ENCODE measurements around the gene C12orf75.
"Not testable (repeated sequence)": the region's sequence is repeated elsewhere in the genome, so short reads cannot be mapped to it uniquely, and the experiment has no call there.

C12orf75 gene

DNA sequence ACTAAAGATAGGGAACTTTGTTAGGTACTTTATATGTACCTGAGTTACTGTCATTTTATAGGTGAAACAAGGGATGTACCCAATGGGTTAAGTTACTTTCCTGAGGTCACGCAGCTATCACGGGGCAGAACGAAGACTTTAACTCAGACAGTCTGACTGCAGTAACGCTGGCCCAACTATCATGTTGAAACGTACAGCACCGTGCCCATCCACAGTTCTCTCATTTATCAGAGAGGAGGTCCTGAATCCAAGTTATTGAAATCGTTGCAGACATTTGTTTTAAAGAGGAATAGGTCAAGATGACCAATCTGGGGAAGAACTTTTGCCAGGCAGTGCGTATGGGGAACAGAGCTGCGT lies 587 bp upstream of the C12orf75 start:
- DNase-seq (ENCODE audit: low read depth), result no peak
- Histone ChIP-seq H3K36me3 (ENCODE audit: control insufficient read depth, insufficient read depth, low read length, severe bottlenecking) (no peaks in the 10 kb centered on the region), H3K4me3 (ENCODE audit: low read length) (peak overlapping the region; percentile 81), H3K4me1 (ENCODE audit: control insufficient read depth, insufficient read depth, low read length) (peaks cover 38% of the 10 kb centered on the region), H3K9ac (ENCODE audit: low read length) (peak overlapping the region; percentile 4), H3K27me3 (replicated peaks; ENCODE audit: control insufficient read depth, insufficient read depth, low read length) (no peaks in the 10 kb centered on the region), H3K9me3 (ENCODE audit: control insufficient read depth, low read length) (no peaks in the 10 kb centered on the region)

DNA sequence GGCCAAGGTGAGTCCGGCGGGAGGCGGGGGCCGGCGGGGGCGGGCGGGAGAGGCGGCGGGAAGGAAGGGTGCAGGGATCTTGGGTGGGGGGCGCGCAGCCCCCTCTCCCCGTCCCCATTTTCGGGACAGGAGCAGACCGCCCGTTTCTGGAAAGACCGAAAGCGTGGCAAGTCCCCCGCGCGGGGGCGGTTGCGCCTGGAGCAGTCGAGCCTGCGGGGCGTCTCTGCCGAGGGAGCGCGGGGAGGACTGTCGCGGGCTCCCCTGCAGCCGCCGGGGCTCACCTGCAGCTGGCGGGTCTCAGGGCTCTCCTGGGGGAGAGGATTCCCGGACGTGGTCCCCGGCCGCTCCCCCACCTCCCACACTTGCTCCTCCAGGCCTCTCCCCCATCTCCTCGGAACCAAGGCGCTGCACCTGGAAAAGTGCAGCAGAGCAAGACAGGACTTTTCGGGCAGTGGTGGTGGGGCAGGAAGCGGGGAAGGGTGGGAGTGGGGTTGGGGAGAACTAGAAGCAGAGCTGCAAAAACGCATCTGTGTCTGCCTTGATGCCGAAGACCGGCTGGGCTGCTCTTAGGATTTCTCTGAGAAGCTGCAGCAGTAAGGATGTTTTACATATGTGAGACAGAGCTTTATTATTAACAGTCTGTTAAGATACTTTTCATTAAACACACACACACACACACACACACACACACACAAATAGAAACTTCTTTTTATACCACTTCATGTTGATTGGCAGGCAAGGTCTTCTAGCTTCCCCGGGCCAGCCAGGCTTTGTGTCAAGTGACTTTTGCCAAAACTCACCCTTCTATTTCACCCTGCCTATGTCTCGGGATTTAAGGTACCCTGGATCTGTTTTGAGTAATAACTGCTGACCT lies 677 bp downstream of the C12orf75 start:
- peak overlapping the region; percentile 85 for H3K9ac ChIP-seq (ENCODE audit: low read length)
- H3K4me1 ChIP-seq (ENCODE audit: control insufficient read depth, insufficient read depth, low read length), result peaks cover 42% of the 10 kb centered on the region
- H3K27me3 ChIP-seq (replicated peaks; ENCODE audit: control insufficient read depth, insufficient read depth, low read length), result no peaks in the 10 kb centered on the region
- peak overlapping the region; percentile 84 for H3K4me3 ChIP-seq (ENCODE audit: low read length)
- DNase-seq (ENCODE audit: low read depth), result peak; percentile 75
- H3K9me3 ChIP-seq (ENCODE audit: control insufficient read depth, low read length), result no peaks in the 10 kb centered on the region
- H3K36me3 ChIP-seq (ENCODE audit: control insufficient read depth, insufficient read depth, low read length, severe bottlenecking), result no peaks in the 10 kb centered on the region

- Histone ChIP-seq H3K36me3 (ENCODE audit: control insufficient read depth, insufficient read depth, low read length, severe bottlenecking) (no peaks in the 10 kb centered on the region), H3K4me3 (ENCODE audit: low read length) (peak overlapping the region; percentile 84), H3K9ac (ENCODE audit: low read length) (peak overlapping the region; percentile 85), H3K27me3 (replicated peaks; ENCODE audit: control insufficient read depth, insufficient read depth, low read length) (no peaks in the 10 kb centered on the region), H3K4me1 (ENCODE audit: control insufficient read depth, insufficient read depth, low read length) (peaks cover 42% of the 10 kb centered on the region), H3K9me3 (ENCODE audit: control insufficient read depth, low read length) (no peaks in the 10 kb centered on the region)
- peak; percentile 40 for DNase-seq (ENCODE audit: low read depth)
Observed at GRCh38 chr12:105331805-105332251, 1.3 kb downstream of the C12orf75 start.

- H3K27me3 ChIP-seq (replicated peaks; ENCODE audit: control insufficient read depth, insufficient read depth, low read length); H3K9me3 ChIP-seq (ENCODE audit: control insufficient read depth, low read length); H3K36me3 ChIP-seq (ENCODE audit: control insufficient read depth, insufficient read depth, low read length, severe bottlenecking): not testable (repeated sequence)
- peak overlapping the region; percentile 84 for H3K4me3 ChIP-seq (ENCODE audit: low read length)
- H3K4me1 ChIP-seq (ENCODE audit: control insufficient read depth, insufficient read depth, low read length), result peaks cover 39% of the 10 kb centered on the region
- peak overlapping the region; percentile 85 for H3K9ac ChIP-seq (ENCODE audit: low read length)
- DNase-seq (ENCODE audit: low read depth), result peak; percentile 57
Observed at GRCh38 chr12:105332286-105332685, 1.8 kb downstream of the C12orf75 start.

- H3K4me3 ChIP-seq (ENCODE audit: low read length), result peak overlapping the region; percentile 84
Observed at GRCh38 chr12:105332925-105333324, 2.4 kb downstream of the C12orf75 start.

DNA sequence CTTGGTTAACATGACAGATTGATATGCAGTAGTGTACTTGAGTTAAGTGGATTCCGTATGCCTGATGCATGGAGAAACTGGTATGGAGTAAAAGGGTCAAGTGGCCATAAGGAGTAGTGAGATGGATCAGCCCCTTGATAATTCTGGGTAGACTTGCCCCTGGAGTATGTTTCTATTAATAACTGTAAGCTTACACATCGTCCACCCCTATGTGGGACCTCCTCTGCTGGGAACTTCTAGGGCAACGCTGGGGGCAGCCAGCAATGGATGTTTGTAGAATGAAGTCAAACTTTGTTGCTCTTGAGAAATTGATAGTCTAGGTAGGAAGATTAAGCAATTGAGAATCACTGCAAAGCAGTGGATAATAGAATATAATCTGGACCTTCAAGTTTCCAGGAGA lies 3.5 kb downstream of the C12orf75 start:
- DNase-seq (ENCODE audit: low read depth), result peak; percentile 82
- H3K4me3 ChIP-seq (ENCODE audit: low read length), result peak overlapping the region; percentile 48
- H3K27me3 ChIP-seq (replicated peaks; ENCODE audit: control insufficient read depth, insufficient read depth, low read length), result no peaks in the 10 kb centered on the region
- peaks cover 45% of the 10 kb centered on the region for H3K4me1 ChIP-seq (ENCODE audit: control insufficient read depth, insufficient read depth, low read length)
- no peak overlapping the region for H3K9ac ChIP-seq (ENCODE audit: low read length)
- no peaks in the 10 kb centered on the region for H3K36me3 ChIP-seq (ENCODE audit: control insufficient read depth, insufficient read depth, low read length, severe bottlenecking)
- no peaks in the 10 kb centered on the region for H3K9me3 ChIP-seq (ENCODE audit: control insufficient read depth, low read length)

More at GRCh38 chr12:105332925-105333324, 2.4 kb downstream of the C12orf75 start:
- H3K9ac ChIP-seq (ENCODE audit: low read length), result no peak overlapping the region
- DNase-seq (ENCODE audit: low read depth), result no peak
- H3K36me3 ChIP-seq (ENCODE audit: control insufficient read depth, insufficient read depth, low read length, severe bottlenecking), result no peaks in the 10 kb centered on the region
- H3K4me1 ChIP-seq (ENCODE audit: control insufficient read depth, insufficient read depth, low read length), result peaks cover 39% of the 10 kb centered on the region
- no peaks in the 10 kb centered on the region for H3K9me3 ChIP-seq (ENCODE audit: control insufficient read depth, low read length)
- H3K27me3 ChIP-seq (replicated peaks; ENCODE audit: control insufficient read depth, insufficient read depth, low read length), result no peaks in the 10 kb centered on the region

DNA sequence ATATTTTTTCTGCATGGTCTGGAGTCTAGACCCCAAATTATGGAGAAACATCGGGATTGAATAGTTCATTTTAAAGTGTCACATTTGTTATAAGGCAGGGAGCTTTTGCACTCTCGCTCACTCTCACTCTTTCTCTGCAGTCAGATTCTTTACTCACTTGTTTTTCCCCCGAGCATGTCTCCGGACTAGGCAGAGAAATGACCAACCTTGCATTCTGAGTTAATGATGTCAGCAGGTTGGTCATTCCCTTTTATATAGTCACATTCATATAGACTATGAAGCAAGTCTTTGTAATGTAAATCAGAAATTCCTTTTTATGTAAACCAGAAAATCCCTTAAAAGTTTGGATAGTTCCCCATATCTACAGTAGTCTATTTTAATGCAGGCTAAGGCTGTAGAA lies 4.1 kb downstream of the C12orf75 start:
- peak; percentile 65 for DNase-seq (ENCODE audit: low read depth)
- H3K27me3 ChIP-seq (replicated peaks; ENCODE audit: control insufficient read depth, insufficient read depth, low read length), result no peaks in the 10 kb centered on the region
- no peaks in the 10 kb centered on the region for H3K36me3 ChIP-seq (ENCODE audit: control insufficient read depth, insufficient read depth, low read length, severe bottlenecking)
- peaks cover 49% of the 10 kb centered on the region for H3K4me1 ChIP-seq (ENCODE audit: control insufficient read depth, insufficient read depth, low read length)
- no peak overlapping the region for H3K9ac ChIP-seq (ENCODE audit: low read length)
- H3K4me3 ChIP-seq (ENCODE audit: low read length), result peak overlapping the region; percentile 48
- H3K9me3 ChIP-seq (ENCODE audit: control insufficient read depth, low read length), result no peaks in the 10 kb centered on the region

- H3K9me3 ChIP-seq (ENCODE audit: control insufficient read depth, low read length), result peaks cover 4% of the 10 kb centered on the region
- H3K4me1 ChIP-seq (ENCODE audit: control insufficient read depth, insufficient read depth, low read length), result peaks cover 43% of the 10 kb centered on the region
- DNase-seq (ENCODE audit: low read depth), result no peak
- no peak overlapping the region for H3K4me3 ChIP-seq (ENCODE audit: low read length)
- no peaks in the 10 kb centered on the region for H3K27me3 ChIP-seq (replicated peaks; ENCODE audit: control insufficient read depth, insufficient read depth, low read length)
- no peaks in the 10 kb centered on the region for H3K36me3 ChIP-seq (ENCODE audit: control insufficient read depth, insufficient read depth, low read length, severe bottlenecking)
- no peak overlapping the region for H3K9ac ChIP-seq (ENCODE audit: low read length)
Observed at GRCh38 chr12:105335856-105336255, 5.4 kb downstream of the C12orf75 start.

DNA sequence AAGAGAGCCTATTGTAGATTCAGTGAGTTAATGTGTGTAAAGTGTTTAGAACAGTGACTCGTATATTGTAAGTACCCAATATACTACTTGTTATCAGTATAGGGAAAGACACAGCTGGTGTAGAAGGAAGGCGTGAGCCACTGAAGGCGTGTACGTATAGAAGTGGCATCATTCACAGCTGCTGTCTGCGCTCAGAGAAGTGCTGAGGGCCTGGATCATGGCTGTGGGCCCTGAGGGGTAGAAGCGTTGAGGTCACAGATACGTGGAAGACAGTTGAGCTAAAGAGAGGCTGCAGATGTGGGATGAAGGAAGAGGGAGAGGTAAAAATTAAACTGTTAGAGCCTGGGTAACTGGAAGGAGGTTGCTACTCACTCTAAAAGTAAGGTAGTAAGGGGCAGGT lies 5.9 kb downstream of the C12orf75 start:
- no peaks in the 10 kb centered on the region for H3K36me3 ChIP-seq (ENCODE audit: control insufficient read depth, insufficient read depth, low read length, severe bottlenecking)
- no peak overlapping the region for H3K4me3 ChIP-seq (ENCODE audit: low read length)
- peaks cover 43% of the 10 kb centered on the region for H3K4me1 ChIP-seq (ENCODE audit: control insufficient read depth, insufficient read depth, low read length)
- H3K9me3 ChIP-seq (ENCODE audit: control insufficient read depth, low read length), result peaks cover 6% of the 10 kb centered on the region
- no peak overlapping the region for H3K9ac ChIP-seq (ENCODE audit: low read length)
- no peak for DNase-seq (ENCODE audit: low read depth)
- H3K27me3 ChIP-seq (replicated peaks; ENCODE audit: control insufficient read depth, insufficient read depth, low read length), result no peaks in the 10 kb centered on the region

DNA sequence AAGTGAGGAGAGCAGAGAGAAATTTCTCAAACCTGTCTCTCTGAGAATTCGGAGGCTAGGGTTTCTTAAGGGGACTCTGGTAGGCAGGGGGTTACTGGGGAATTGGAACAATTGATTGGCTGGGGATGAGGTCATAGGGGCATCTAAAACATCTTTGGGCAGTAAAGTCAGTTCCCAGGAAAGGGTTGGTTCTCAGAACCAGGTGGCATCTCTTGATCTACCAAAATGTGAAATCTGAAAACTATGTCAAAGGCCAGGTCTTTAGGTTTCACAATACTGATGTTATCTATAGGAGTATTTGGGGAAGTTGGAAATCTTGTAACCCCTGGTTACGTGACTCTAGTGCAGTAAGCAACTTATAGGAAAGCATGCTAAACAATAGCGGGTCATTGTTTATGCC lies 6.9 kb downstream of the C12orf75 start:
- no peaks in the 10 kb centered on the region for H3K27me3 ChIP-seq (replicated peaks; ENCODE audit: control insufficient read depth, insufficient read depth, low read length)
- no peak overlapping the region for H3K9ac ChIP-seq (ENCODE audit: low read length)
- H3K4me1 ChIP-seq (ENCODE audit: control insufficient read depth, insufficient read depth, low read length), result peaks cover 35% of the 10 kb centered on the region
- peaks cover 6% of the 10 kb centered on the region for H3K9me3 ChIP-seq (ENCODE audit: control insufficient read depth, low read length)
- H3K4me3 ChIP-seq (ENCODE audit: low read length), result no peak overlapping the region
- H3K36me3 ChIP-seq (ENCODE audit: control insufficient read depth, insufficient read depth, low read length, severe bottlenecking), result no peaks in the 10 kb centered on the region
- DNase-seq (ENCODE audit: low read depth), result peak; percentile 35

- no peak overlapping the region for H3K4me3 ChIP-seq (ENCODE audit: low read length)
- no peaks in the 10 kb centered on the region for H3K36me3 ChIP-seq (ENCODE audit: control insufficient read depth, insufficient read depth, low read length, severe bottlenecking)
- H3K27me3 ChIP-seq (replicated peaks; ENCODE audit: control insufficient read depth, insufficient read depth, low read length), result no peaks in the 10 kb centered on the region
Observed at GRCh38 chr12:105338966-105339365, 8.5 kb downstream of the C12orf75 start.

More at GRCh38 chr12:105338966-105339365, 8.5 kb downstream of the C12orf75 start:
- no peak overlapping the region for H3K9ac ChIP-seq (ENCODE audit: low read length)
- H3K4me1 ChIP-seq (ENCODE audit: control insufficient read depth, insufficient read depth, low read length), result peaks cover 22% of the 10 kb centered on the region
- peaks cover 6% of the 10 kb centered on the region for H3K9me3 ChIP-seq (ENCODE audit: control insufficient read depth, low read length)
- DNase-seq (ENCODE audit: low read depth), result peak; percentile 47

Data from adipocyte (in vitro differentiated cells).